ENCODE data around the gene SEMA5A. TPM values are rescaled to one million over a fixed set of nuclear protein-coding genes. Genes with fewer than 3 reads are reported as not detected.

Gene SEMA5A
- total RNA-seq, 1 donor = 42.3 TPM

DNA sequence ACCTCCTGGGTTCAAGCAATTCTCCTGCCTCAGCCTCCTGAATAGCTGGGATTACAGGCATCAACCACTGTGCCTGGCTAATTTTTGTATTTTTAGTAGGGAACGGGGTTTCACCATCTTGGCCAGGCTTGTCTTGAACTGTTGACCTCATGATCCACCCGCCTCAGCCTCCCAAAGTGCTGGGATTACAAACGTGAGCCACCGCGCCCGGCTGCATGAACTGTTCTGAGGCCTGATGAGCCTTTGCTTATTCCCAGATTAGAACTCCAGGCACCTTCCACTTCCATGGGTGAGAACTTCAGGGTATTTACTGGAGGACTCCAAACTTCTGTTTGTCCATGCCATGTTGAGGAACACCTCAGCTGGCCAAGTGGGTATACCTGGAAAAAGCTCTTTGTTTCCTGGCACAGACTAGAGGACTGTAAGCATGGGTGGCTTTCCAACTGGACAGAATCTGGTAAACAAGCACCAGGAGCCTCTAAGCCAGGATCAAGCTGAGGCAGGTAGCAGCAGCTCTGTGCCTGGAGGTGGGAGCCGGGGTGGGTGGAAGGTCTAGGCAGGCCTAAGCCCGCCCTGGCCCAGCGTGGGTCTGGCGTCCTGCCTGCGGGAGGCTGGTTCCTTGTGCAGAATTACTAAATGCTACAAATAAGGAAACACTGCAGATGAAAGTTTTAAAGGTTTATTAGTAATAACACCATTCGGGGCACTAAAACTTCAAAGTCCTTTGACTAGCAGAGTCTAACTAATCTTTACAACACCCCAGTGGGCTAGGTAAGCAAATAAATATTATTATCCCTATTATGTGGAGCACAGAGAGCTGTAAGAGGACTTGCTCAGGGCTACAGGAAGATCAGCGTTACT lies 78.4 kb downstream of the SEMA5A start:
- no peaks in the 10 kb centered on the region for H3K36me3 ChIP-seq (ENCODE audit: insufficient read depth, low read length)
- H3K27ac ChIP-seq (ENCODE audit: low read depth, low read length) = peak overlapping the region; percentile 87
- no peaks in the 10 kb centered on the region for H3K9me3 ChIP-seq (ENCODE audit: low read depth, low read length)
- H3K79me2 ChIP-seq (ENCODE audit: insufficient read depth, low read length) = peaks cover 7% of the 10 kb centered on the region
- peak overlapping the region; percentile 62 for H3K4me2 ChIP-seq (ENCODE audit: insufficient read depth, low read length)
- H4K20me1 ChIP-seq (ENCODE audit: insufficient read depth, low read length) = no peaks in the 10 kb centered on the region
- H2AFZ ChIP-seq (ENCODE audit: low read length) = peak overlapping the region; percentile 68
- H3K27me3 ChIP-seq (ENCODE audit: insufficient read depth, low read length) = no peaks in the 10 kb centered on the region
- no peak overlapping the region for H3K4me3 ChIP-seq (ENCODE audit: insufficient read depth, low read length)
- TF ChIP-seq, protein P1, sequence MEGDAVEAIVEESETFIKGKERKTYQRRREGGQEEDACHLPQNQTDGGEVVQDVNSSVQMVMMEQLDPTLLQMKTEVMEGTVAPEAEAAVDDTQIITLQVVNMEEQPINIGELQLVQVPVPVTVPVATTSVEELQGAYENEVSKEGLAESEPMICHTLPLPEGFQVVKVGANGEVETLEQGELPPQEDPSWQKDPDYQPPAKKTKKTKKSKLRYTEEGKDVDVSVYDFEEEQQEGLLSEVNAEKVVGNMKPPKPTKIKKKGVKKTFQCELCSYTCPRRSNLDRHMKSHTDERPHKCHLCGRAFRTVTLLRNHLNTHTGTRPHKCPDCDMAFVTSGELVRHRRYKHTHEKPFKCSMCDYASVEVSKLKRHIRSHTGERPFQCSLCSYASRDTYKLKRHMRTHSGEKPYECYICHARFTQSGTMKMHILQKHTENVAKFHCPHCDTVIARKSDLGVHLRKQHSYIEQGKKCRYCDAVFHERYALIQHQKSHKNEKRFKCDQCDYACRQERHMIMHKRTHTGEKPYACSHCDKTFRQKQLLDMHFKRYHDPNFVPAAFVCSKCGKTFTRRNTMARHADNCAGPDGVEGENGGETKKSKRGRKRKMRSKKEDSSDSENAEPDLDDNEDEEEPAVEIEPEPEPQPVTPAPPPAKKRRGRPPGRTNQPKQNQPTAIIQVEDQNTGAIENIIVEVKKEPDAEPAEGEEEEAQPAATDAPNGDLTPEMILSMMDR (IDR thresholded peaks at IDR 0.05; ENCODE audit: extremely low read depth, low read depth, low read length) = no peak
- peak; percentile 34 for DNase-seq (ENCODE audit: insufficient read length, low spot score, missing footprints)
- H3K4me1 ChIP-seq (ENCODE audit: insufficient read depth, low read length) = peaks cover 23% of the 10 kb centered on the region

DNA sequence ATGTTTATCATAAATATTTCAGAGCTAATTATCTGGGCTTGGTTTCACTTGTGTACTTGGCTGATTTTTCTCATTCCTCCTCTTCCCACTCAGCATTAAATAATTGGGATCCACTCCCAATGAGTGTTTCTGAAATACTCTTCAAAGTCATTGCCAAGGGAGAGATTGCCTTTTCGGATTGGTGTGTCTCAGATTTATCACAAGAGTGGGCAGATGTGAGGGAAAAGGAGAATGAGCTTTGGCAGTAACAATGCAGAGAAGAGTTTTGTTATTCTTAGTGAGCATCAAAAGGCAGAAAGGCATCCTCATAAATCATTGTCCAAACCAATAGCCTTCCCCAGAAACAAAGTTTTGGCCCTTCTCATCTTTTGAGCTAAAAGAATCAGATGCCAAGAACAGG lies 79.2 kb downstream of the SEMA5A start:
- Histone ChIP-seq H3K4me1 (ENCODE audit: insufficient read depth, low read length) (peaks cover 23% of the 10 kb centered on the region), H3K4me3 (ENCODE audit: insufficient read depth, low read length) (no peak overlapping the region), H3K27me3 (ENCODE audit: insufficient read depth, low read length) (no peaks in the 10 kb centered on the region), H2AFZ (ENCODE audit: low read length) (no peak overlapping the region), H3K9me3 (ENCODE audit: low read depth, low read length) (no peaks in the 10 kb centered on the region), H3K36me3 (ENCODE audit: insufficient read depth, low read length) (no peaks in the 10 kb centered on the region), H4K20me1 (ENCODE audit: insufficient read depth, low read length) (no peaks in the 10 kb centered on the region), H3K4me2 (ENCODE audit: insufficient read depth, low read length) (no peak overlapping the region), H3K79me2 (ENCODE audit: insufficient read depth, low read length) (peaks cover 9% of the 10 kb centered on the region), H3K27ac (ENCODE audit: low read depth, low read length) (no peak overlapping the region)
- DNase-seq (ENCODE audit: insufficient read length, low spot score, missing footprints) = peak; percentile 78
- TF ChIP-seq, protein P1 (IDR thresholded peaks at IDR 0.05; ENCODE audit: extremely low read depth, low read depth, low read length) = no peak

DNA sequence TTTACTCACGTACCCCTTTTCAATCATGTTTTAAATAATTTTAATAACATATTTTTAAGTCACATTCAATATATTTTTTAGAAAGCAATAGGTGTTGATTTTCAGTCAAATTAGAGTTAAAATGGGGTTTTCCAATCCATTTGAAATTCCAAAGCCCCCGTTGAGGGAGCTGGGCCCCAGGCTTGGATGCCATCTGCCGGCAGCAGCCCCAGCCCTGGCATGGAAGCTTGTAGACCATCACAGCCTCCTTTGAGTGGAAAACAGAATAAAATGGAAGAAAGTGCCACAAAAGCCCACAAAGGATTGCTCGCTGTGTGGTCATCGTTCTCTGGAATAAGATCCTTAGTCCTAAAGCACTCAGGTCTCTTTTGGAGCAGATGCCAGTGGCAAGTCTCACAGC lies 81.4 kb downstream of the SEMA5A start:
- DNase-seq (ENCODE audit: insufficient read length, low spot score, missing footprints) = no peak
- TF ChIP-seq, protein P1 (IDR thresholded peaks at IDR 0.05; ENCODE audit: extremely low read depth, low read depth, low read length) = no peak
- Histone ChIP-seq H3K27ac (ENCODE audit: low read depth, low read length) (no peak overlapping the region), H3K36me3 (ENCODE audit: insufficient read depth, low read length) (no peaks in the 10 kb centered on the region), H3K27me3 (ENCODE audit: insufficient read depth, low read length) (no peaks in the 10 kb centered on the region), H2AFZ (ENCODE audit: low read length) (no peak overlapping the region), H4K20me1 (ENCODE audit: insufficient read depth, low read length) (no peaks in the 10 kb centered on the region), H3K79me2 (ENCODE audit: insufficient read depth, low read length) (peaks cover 8% of the 10 kb centered on the region), H3K4me3 (ENCODE audit: insufficient read depth, low read length) (no peak overlapping the region), H3K4me2 (ENCODE audit: insufficient read depth, low read length) (no peak overlapping the region), H3K4me1 (ENCODE audit: insufficient read depth, low read length) (peaks cover 23% of the 10 kb centered on the region), H3K9me3 (ENCODE audit: low read depth, low read length) (no peaks in the 10 kb centered on the region)

DNA sequence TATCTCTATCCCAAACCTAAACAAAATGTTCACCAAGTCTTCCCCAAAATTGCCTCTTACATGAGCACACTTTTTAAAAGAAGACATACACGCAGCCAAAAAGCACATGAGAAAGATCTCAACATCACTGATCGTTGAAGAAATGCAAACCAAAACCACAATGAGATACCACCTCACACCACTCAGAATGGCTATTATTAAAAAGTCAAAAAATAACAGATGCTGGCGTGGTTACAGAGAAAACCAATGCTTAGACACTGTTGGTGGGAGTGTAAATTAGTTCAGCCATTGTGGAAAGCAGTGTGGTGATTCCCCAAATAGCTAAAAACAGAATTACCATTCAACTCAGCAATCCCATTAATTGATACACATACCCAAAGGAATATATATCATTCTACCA lies 83.8 kb downstream of the SEMA5A start:
- peaks cover 7% of the 10 kb centered on the region for H3K4me1 ChIP-seq (ENCODE audit: insufficient read depth, low read length)
- H2AFZ ChIP-seq (ENCODE audit: low read length) = no peak overlapping the region
- no peak overlapping the region for H3K4me3 ChIP-seq (ENCODE audit: insufficient read depth, low read length)
- DNase-seq (ENCODE audit: insufficient read length, low spot score, missing footprints) = no peak
- H3K79me2 ChIP-seq (ENCODE audit: insufficient read depth, low read length) = peaks cover 17% of the 10 kb centered on the region
- no peaks in the 10 kb centered on the region for H4K20me1 ChIP-seq (ENCODE audit: insufficient read depth, low read length)
- H3K4me2 ChIP-seq (ENCODE audit: insufficient read depth, low read length) = no peak overlapping the region
- no peaks in the 10 kb centered on the region for H3K27me3 ChIP-seq (ENCODE audit: insufficient read depth, low read length)
- H3K36me3 ChIP-seq (ENCODE audit: insufficient read depth, low read length) = no peaks in the 10 kb centered on the region
- no peak overlapping the region for H3K27ac ChIP-seq (ENCODE audit: low read depth, low read length)
- H3K9me3 ChIP-seq (ENCODE audit: low read depth, low read length) = peaks cover 2% of the 10 kb centered on the region
- TF ChIP-seq, protein P1 (IDR thresholded peaks at IDR 0.05; ENCODE audit: extremely low read depth, low read depth, low read length) = no peak

Measured in osteoblast (primary cell).